Choroid plexus epithelial cell (primary cell): ENCODE results near the gene SIGLEC10.

Experiments
- DNase-seq: peaks from one replicate; pipeline ENCODE4 v3.0.0-alpha.2; 2010; ENCODE audit warnings: low read depth
- H3K4me3 ChIP-seq: 2 replicates; pipeline ENCODE4 v1.5.1; 2011; ENCODE audit warnings: low read depth, mild to moderate bottlenecking, control low read depth, low read length, moderate library complexity
- TF ChIP-seq, protein P1 (sequence below): conservative IDR thresholded peaks from 2 replicates; pipeline ENCODE4 v1.5.1; 2011; ENCODE audit warnings: low read depth, mild to moderate bottlenecking, control low read depth, inconsistent platforms, low read length, moderate library complexity

The SIGLEC10 gene

DNA sequence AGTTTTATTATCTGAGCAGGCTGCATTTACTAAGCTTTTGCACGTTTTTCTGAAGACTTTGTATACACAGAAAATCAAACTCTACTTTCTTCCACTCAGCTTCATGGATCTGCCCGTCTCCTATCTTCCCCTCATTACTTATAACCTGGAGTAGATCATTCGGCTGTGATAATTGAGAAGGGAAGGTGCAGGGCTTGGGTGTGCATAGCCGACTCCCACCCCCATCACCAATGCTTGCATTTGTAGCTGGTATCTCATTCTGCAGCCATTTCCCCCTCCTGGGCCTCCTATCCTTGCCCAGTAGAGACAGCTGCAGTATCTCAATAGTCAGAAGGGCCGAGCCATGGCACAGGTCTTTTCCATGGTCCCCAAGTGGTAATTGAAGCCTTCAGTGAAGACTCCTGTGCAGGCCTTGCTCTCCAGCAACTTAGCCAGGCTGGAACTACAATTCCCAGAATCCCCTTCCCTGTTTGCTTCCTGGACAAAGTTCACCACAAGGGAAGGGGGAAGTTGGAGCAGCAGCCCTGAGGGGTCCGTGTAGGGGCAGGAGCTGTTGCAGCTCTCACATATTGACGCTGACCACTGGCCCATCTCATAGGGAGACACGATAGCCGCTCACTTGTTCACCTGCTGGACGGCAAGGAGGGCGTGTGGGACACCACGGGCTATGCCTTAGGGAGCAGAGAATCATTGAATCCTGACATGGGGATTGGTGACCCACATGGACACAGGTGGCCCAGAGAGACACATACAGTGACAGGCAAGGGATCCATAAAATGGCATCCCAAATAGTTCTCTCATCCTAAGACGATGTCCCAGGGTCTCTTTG lies 42.9 kb upstream of the SIGLEC10 start:
- TF ChIP-seq, protein P1, sequence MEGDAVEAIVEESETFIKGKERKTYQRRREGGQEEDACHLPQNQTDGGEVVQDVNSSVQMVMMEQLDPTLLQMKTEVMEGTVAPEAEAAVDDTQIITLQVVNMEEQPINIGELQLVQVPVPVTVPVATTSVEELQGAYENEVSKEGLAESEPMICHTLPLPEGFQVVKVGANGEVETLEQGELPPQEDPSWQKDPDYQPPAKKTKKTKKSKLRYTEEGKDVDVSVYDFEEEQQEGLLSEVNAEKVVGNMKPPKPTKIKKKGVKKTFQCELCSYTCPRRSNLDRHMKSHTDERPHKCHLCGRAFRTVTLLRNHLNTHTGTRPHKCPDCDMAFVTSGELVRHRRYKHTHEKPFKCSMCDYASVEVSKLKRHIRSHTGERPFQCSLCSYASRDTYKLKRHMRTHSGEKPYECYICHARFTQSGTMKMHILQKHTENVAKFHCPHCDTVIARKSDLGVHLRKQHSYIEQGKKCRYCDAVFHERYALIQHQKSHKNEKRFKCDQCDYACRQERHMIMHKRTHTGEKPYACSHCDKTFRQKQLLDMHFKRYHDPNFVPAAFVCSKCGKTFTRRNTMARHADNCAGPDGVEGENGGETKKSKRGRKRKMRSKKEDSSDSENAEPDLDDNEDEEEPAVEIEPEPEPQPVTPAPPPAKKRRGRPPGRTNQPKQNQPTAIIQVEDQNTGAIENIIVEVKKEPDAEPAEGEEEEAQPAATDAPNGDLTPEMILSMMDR = no peak
- H3K4me3 ChIP-seq = peak overlapping the region; percentile 34
- peak; percentile 24 for DNase-seq

DNA sequence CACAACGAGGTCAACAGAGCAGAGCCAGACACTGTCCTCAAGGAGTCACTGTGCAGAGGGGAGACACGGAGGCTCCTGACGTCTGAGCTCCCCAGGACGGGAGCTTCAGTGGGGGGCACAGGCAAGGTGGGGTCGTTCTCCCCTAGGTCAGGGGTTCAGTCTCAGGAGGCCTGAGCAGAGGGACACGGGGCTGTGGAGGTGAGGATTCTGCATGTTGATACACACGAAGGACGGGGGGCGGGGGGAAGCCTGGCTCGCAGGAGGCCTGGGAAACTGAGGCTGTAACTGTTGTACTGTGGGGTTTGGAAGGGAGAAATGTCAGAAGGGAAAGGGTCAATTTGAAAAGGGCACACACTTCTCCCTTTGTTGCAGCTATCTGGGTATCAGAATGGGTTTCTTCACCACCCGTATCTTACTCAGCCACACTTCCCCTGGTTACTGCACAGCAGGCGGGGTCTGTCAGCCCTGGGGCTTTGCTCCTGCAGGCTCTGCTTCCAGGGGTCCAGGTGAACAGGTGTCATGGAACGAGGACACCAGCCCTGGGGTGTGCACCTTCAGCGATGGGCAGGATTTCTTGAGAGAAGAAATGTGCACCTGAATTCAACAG lies 41.6 kb upstream of the SIGLEC10 start:
- TF ChIP-seq, protein P1 = no peak
- DNase-seq = no peak
- no peak overlapping the region for H3K4me3 ChIP-seq

DNA sequence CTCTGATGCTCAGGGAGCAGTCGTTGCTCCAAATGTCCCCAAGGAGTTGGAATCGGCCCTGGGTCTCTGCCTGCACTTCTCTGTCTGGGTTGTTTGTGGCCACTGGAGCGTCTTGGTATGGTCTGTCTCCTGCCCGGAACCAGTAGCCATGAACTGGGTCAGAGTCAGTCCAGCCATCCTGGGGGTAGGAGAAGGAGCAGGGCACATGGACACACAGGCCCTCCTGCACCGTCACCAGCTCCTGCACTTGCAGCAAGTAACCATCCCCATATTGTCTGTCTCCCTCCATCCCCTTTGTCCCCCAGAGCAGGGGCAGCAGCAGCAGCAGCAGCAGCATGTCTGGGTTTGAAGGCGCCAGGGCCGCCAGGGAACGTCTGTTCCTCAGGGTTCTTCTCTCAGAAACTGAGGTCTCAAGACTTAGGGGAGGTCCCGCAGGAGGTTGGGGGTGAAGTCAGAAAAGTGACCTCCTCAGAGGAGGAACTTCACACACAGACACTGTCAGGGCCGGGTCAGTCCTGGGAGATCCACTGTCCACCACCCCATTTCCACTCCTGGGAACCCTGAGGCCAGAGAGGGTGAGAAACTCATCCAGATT lies 40.7 kb upstream of the SIGLEC10 start, which contains the start of gene SIGLEC8:
TSS of gene SIGLEC8 (minus strand) at position 404 of the 595 bp plus-strand sequence. CDS start at position 337, 67 bp downstream.
- no peak for DNase-seq
- TF ChIP-seq, protein P1 = no peak
- no peak within 1 kb of the TSS for H3K4me3 ChIP-seq

DNA sequence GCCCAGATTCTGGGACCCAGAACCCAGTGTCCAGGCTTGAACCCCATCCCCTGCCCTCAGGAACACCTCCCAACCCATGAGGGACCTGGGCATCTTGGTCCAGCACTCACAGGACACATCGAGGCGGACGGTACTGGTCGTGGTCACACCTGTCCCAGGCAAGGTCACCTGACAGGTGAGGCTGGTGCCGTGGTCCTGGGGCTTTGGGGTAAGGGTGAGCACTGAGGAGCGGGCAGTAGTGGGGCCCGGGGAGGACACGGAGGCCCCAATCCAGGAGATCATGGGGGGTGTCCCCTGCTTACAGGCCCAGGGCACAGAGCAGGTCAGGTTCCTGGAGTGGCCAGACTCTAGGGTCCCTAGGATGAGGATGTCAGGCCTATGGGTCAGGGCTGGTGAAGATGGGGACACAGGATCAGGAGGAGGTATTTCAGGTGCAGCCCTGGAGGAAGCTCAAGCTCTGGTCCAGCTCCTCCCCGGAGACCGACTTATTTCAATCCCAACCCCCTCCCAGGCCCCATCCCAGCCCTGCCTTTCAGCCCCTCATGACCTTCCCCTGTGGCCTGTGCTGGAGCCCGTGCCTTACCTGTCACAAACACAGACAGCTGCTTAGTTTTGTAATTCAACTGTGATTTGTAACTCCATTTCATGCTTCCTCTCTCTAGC lies 40.0 kb upstream of the SIGLEC10 start:
- TF ChIP-seq, protein P1 = no peak
- no peak overlapping the region for H3K4me3 ChIP-seq
- DNase-seq = no peak

DNA sequence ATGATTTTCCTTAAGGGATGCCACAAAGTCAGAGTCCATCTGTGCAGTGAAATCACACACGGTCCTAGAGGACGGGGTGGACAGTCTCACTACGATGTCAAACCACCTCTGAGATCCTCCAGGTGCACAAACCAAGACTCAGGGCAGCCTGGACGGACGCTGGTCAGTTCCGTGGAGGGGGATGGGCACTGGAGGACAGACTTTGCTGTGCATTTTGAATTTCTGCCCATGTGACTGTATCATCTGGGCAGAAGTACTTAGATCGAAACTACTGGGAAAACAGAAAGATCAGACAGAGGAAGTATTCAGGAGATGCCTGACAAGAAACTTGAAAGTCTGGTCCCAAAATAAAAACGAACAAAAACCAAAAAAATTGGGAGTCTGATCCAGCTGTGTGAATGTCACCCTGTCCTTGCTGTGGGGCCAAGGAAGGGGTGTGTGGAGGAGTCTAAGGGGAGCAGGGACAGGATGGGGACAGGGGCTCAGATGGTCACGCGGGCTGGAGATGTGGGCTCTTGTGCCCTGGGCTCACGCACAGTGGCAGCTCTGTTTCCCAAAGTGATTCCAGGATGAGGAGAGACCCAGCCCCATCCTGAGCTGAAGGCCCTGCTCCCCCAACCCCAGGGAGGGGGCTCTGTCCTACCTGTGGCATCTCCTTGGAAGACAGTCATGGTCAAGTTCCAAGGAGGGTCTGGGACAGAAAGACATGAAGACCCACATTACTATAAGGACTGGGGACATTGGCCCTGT lies 39.3 kb upstream of the SIGLEC10 start:
- no peak for DNase-seq
- no peak overlapping the region for H3K4me3 ChIP-seq
- TF ChIP-seq, protein P1 = no peak

DNA sequence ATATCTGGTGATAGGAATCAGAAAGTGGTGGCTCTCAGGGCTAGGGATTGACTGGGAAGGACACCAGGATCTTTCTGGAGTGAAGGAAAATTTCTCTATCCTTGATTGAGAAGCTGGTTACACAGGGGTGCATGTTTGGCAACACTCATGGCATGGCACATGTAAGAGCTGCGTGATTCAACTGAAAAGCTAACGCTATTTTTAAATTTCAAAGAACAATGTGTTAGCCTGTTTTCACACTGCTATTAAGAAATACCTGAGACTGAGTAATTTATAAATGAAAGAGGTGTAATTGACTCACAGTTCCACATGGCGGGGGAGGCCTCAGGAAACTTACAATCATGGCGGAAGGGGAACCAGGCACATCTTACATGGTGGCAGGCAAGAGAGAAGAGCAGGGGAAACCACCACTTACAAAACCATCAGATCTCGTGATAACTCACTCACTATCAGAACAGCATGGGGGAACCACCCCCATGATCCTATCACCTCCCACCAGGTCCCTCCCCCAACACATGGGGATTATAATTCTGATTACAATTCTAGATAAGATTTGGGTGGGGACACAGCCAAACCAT lies 33.4 kb upstream of the SIGLEC10 start:
- DNase-seq = no peak
- TF ChIP-seq, protein P1 = no peak
- no peak overlapping the region for H3K4me3 ChIP-seq
